HEK293 (cell line): ENCODE data around the gene ITGA7.

ENCODE experiments used
- AEBP2 ChIP-seq: fragments of 450-650 bp; formaldehyde crosslinking; IDR thresholded peaks from 2 replicates; pipeline ENCODE4 v1.5.1; 2016; ENCODE audit warnings: missing biosample characterization, missing genetic modification characterization, borderline replicate concordance
- HOXA7 ChIP-seq: sonication (generic); formaldehyde crosslinking; IDR thresholded peaks from 2 replicates; pipeline ENCODE4 v1.8.1; 2022; ENCODE audit warnings: missing genetic modification reagents, borderline replicate concordance
- KLF7 ChIP-seq: fragments of 450-650 bp; formaldehyde crosslinking; IDR thresholded peaks from 2 replicates; pipeline ENCODE4 v1.5.1; 2016; ENCODE audit warnings: missing biosample characterization, missing genetic modification characterization, borderline replicate concordance
- OSR2 ChIP-seq: fragments of 450-650 bp; formaldehyde crosslinking; IDR thresholded peaks from 2 replicates; pipeline ENCODE4 v1.5.1; 2016; ENCODE audit warnings: missing biosample characterization, missing genetic modification characterization
- TCF7L2 ChIP-seq: IDR thresholded peaks from 2 replicates; pipeline ENCODE4 v1.6.1; 2011; ENCODE audit warnings: low read depth, mild to moderate bottlenecking, inconsistent platforms, low read length, moderate library complexity, borderline replicate concordance
- TRIM28 ChIP-seq: IDR thresholded peaks from 2 replicates; pipeline ENCODE4 v1.6.1; 2011; ENCODE audit warnings: low read length, control low read depth, borderline replicate concordance
- ZBTB20 ChIP-seq: fragments of 450-650 bp; formaldehyde crosslinking; IDR thresholded peaks from 2 replicates; pipeline ENCODE4 v1.5.1; 2016; ENCODE audit warnings: missing biosample characterization, missing genetic modification characterization
- ZFP3 ChIP-seq: fragments of 450-650 bp; formaldehyde crosslinking; IDR thresholded peaks from 2 replicates; pipeline ENCODE4 v1.5.1; 2016; ENCODE audit warnings: low read depth, missing biosample characterization, missing genetic modification characterization
- ZFP69B ChIP-seq: fragments of 450-650 bp; formaldehyde crosslinking; IDR thresholded peaks from 2 replicates; pipeline ENCODE4 v1.5.1; 2016; ENCODE audit warnings: missing biosample characterization, missing genetic modification characterization
- ZNF2 ChIP-seq: fragments of 450-650 bp; formaldehyde crosslinking; IDR thresholded peaks from 2 replicates; pipeline ENCODE4 v1.5.1; 2016; ENCODE audit warnings: missing biosample characterization, missing genetic modification characterization
- ZNF223 ChIP-seq: fragments of 450-650 bp; formaldehyde crosslinking; IDR thresholded peaks from 2 replicates; pipeline ENCODE4 v1.5.1; 2016; ENCODE audit warnings: missing biosample characterization, missing genetic modification characterization
- ZNF248 ChIP-seq: fragments of 450-650 bp; formaldehyde crosslinking; IDR thresholded peaks from 2 replicates; pipeline ENCODE4 v1.5.1; 2017; ENCODE audit warnings: missing biosample characterization, missing genetic modification characterization
- ZNF280D ChIP-seq: fragments of 450-650 bp; formaldehyde crosslinking; IDR thresholded peaks from 2 replicates; pipeline ENCODE4 v1.5.1; 2016; ENCODE audit warnings: missing biosample characterization, missing genetic modification characterization
- ZNF473 ChIP-seq: fragments of 450-650 bp; formaldehyde crosslinking; IDR thresholded peaks from 2 replicates; pipeline ENCODE4 v1.5.1; 2017; ENCODE audit warnings: missing biosample characterization, missing genetic modification characterization
- ZNF48 ChIP-seq: fragments of 450-650 bp; formaldehyde crosslinking; IDR thresholded peaks from 2 replicates; pipeline ENCODE4 v1.5.1; 2016; ENCODE audit warnings: missing biosample characterization, missing genetic modification characterization
- ZNF529 ChIP-seq: fragments of 450-650 bp; formaldehyde crosslinking; IDR thresholded peaks from 2 replicates; pipeline ENCODE4 v1.5.1; 2017; ENCODE audit warnings: missing genetic modification characterization, missing biosample characterization; ENCODE audit not compliant: insufficient replicate concordance
- ZNF544 ChIP-seq: fragments of 450-650 bp; formaldehyde crosslinking; IDR thresholded peaks from 2 replicates; pipeline ENCODE4 v1.5.0; 2017; ENCODE audit warnings: missing biosample characterization, missing genetic modification characterization
- ZNF76 ChIP-seq: fragments of 450-650 bp; formaldehyde crosslinking; IDR thresholded peaks from 2 replicates; pipeline ENCODE4; 2016; ENCODE audit warnings: low read depth, missing biosample characterization, missing genetic modification characterization, borderline replicate concordance
- ZNF791 ChIP-seq: fragments of 450-650 bp; formaldehyde crosslinking; IDR thresholded peaks from 2 replicates; pipeline ENCODE4 v1.5.1; 2016; ENCODE audit warnings: missing biosample characterization, missing genetic modification characterization
- ZNF792 ChIP-seq: fragments of 450-650 bp; formaldehyde crosslinking; IDR thresholded peaks from 2 replicates; pipeline ENCODE4 v1.5.1; 2016; ENCODE audit warnings: missing biosample characterization, missing genetic modification characterization
- ZSCAN23 ChIP-seq: fragments of 450-650 bp; formaldehyde crosslinking; IDR thresholded peaks from 2 replicates; pipeline ENCODE4 v1.5.1; 2016; ENCODE audit warnings: missing biosample characterization, missing genetic modification characterization
- ZSCAN4 ChIP-seq: fragments of 450-650 bp; formaldehyde crosslinking; IDR thresholded peaks from 2 replicates; pipeline ENCODE4 v1.5.1; 2017; ENCODE audit warnings: missing biosample characterization, missing genetic modification characterization
- TF ChIP-seq, protein P1 (sequence below): fragments of 450-650 bp; formaldehyde crosslinking; IDR thresholded peaks from 2 replicates; pipeline ENCODE4 v1.5.1; 2016; ENCODE audit warnings: missing biosample characterization, missing genetic modification characterization
- TF ChIP-seq, protein P2 (sequence below): fragments of 450-650 bp; formaldehyde crosslinking; IDR thresholded peaks from 2 replicates; pipeline ENCODE4 v1.5.1; 2016; ENCODE audit warnings: missing biosample characterization, missing genetic modification characterization
- TF ChIP-seq, protein P3 (sequence below): sonication (generic); formaldehyde crosslinking; IDR thresholded peaks from 2 replicates; pipeline ENCODE4 v1.8.1; 2022; ENCODE audit warnings: mild to moderate bottlenecking, moderate library complexity, missing genetic modification reagents
- TF ChIP-seq, protein P4 (sequence below): fragments of 450-650 bp; formaldehyde crosslinking; IDR thresholded peaks from 2 replicates; pipeline ENCODE4 v1.5.1; 2017; ENCODE audit warnings: missing biosample characterization, mild to moderate bottlenecking, missing genetic modification characterization, moderate library complexity

Gene ITGA7

GRCh38 chr12:55738123-55739024 lies 30.7 kb upstream of the ITGA7 start (continued):
- TF ChIP-seq ZNF473 (tag by site-specific recombination) (no peak), OSR2 (no peak), ZSCAN4 (no peak), ZNF529 (no peak), ZFP69B (no peak), ZBTB20 (tag by site-specific recombination) (peak; percentile 92), ZNF544 (tag by site-specific recombination) (no peak), ZFP3 (tag by site-specific recombination) (no peak), ZNF2 (tag by site-specific recombination) (no peak), AEBP2 (tag by site-specific recombination) (no peak), ZNF280D (tag by site-specific recombination) (no peak), ZNF223 (tag by site-specific recombination) (no peak), ZNF792 (tag by site-specific recombination) (no peak), ZNF76 (tag by site-specific recombination) (peak; percentile 71), ZNF791 (tag by site-specific recombination) (no peak), HOXA7 (CRISPR knock-in tag) (no peak), ZNF48 (no peak), TRIM28 (no peak), ZSCAN23 (tag by site-specific recombination) (no peak), ZNF248 (no peak), KLF7 (tag by site-specific recombination) (no peak), TCF7L2 (no peak)
- TF ChIP-seq, protein P1, sequence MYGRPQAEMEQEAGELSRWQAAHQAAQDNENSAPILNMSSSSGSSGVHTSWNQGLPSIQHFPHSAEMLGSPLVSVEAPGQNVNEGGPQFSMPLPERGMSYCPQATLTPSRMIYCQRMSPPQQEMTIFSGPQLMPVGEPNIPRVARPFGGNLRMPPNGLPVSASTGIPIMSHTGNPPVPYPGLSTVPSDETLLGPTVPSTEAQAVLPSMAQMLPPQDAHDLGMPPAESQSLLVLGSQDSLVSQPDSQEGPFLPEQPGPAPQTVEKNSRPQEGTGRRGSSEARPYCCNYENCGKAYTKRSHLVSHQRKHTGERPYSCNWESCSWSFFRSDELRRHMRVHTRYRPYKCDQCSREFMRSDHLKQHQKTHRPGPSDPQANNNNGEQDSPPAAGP: peak; percentile 27; the same call in 1 of the 2 replicates
- TF ChIP-seq, protein P2, sequence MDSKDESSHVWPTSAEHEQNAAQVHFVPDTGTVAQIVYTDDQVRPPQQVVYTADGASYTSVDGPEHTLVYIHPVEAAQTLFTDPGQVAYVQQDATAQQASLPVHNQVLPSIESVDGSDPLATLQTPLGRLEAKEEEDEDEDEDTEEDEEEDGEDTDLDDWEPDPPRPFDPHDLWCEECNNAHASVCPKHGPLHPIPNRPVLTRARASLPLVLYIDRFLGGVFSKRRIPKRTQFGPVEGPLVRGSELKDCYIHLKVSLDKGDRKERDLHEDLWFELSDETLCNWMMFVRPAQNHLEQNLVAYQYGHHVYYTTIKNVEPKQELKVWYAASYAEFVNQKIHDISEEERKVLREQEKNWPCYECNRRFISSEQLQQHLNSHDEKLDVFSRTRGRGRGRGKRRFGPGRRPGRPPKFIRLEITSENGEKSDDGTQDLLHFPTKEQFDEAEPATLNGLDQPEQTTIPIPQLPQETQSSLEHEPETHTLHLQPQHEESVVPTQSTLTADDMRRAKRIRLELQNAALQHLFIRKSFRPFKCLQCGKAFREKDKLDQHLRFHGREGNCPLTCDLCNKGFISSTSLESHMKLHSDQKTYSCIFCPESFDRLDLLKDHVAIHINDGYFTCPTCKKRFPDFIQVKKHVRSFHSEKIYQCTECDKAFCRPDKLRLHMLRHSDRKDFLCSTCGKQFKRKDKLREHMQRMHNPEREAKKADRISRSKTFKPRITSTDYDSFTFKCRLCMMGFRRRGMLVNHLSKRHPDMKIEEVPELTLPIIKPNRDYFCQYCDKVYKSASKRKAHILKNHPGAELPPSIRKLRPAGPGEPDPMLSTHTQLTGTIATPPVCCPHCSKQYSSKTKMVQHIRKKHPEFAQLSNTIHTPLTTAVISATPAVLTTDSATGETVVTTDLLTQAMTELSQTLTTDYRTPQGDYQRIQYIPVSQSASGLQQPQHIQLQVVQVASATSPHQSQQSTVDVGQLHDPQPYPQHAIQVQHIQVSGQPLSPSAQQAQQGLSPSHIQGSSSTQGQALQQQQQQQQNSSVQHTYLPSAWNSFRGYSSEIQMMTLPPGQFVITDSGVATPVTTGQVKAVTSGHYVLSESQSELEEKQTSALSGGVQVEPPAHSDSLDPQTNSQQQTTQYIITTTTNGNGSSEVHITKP (tag by site-specific recombination): peak; percentile 91
- TF ChIP-seq, protein P3, sequence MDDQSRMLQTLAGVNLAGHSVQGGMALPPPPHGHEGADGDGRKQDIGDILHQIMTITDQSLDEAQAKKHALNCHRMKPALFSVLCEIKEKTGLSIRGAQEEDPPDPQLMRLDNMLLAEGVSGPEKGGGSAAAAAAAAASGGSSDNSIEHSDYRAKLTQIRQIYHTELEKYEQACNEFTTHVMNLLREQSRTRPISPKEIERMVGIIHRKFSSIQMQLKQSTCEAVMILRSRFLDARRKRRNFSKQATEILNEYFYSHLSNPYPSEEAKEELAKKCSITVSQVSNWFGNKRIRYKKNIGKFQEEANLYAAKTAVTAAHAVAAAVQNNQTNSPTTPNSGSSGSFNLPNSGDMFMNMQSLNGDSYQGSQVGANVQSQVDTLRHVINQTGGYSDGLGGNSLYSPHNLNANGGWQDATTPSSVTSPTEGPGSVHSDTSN (CRISPR knock-in tag): no peak
- TF ChIP-seq, protein P4, sequence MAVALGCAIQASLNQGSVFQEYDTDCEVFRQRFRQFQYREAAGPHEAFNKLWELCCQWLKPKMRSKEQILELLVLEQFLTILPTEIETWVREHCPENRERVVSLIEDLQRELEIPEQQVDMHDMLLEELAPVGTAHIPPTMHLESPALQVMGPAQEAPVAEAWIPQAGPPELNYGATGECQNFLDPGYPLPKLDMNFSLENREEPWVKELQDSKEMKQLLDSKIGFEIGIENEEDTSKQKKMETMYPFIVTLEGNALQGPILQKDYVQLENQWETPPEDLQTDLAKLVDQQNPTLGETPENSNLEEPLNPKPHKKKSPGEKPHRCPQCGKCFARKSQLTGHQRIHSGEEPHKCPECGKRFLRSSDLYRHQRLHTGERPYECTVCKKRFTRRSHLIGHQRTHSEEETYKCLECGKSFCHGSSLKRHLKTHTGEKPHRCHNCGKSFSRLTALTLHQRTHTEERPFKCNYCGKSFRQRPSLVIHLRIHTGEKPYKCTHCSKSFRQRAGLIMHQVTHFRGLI (tag by site-specific recombination): no peak
